ENCODE data around the gene LHFPL3. TPM values are rescaled to one million over a fixed set of nuclear protein-coding genes. Genes with fewer than 3 reads are reported as not detected.

Gene LHFPL3
- total RNA-seq, 1 experiment from 2014 or later: not detected

GRCh38 chr7:104482362-104483037, 154.1 kb downstream of the LHFPL3 start:
- H3K36me3 Mint-ChIP-seq (ENCODE audit: insufficient read depth in 1 of 3, low read depth in 3 of 3): peaks cover 0 to 9% (median 0%) of the 10 kb centered on the region in 3 experiments; a peak in 2 of 7 replicates
- peaks cover 2% of the 10 kb centered on the region for H3K27me3 Mint-ChIP-seq (ENCODE audit: low read depth)
- no peaks in the 10 kb centered on the region for H3K4me1 ChIP-seq (ENCODE audit: insufficient read depth, low read length)
- WGBS (ENCODE audit: extremely low coverage, insufficient read length, low lambda C conversion rate): no CpG with 5 or more reads among the region's 6 CpGs
- no peaks in the 10 kb centered on the region for H3K79me2 ChIP-seq (ENCODE audit: insufficient read depth, low read length)
- H4K20me1 ChIP-seq (ENCODE audit: control insufficient read depth, insufficient read depth, insufficient read length): no peaks in the 10 kb centered on the region
- H3T11ph ChIP-seq (ENCODE audit: low read length): no peak overlapping the region
- no peaks in the 10 kb centered on the region for H3K27me3 ChIP-seq (ENCODE audit: insufficient read depth, low read length)
- no peak overlapping the region for H3K56ac ChIP-seq (ENCODE audit: insufficient read length, low read depth, low read length)
- TF ChIP-seq, protein P1, sequence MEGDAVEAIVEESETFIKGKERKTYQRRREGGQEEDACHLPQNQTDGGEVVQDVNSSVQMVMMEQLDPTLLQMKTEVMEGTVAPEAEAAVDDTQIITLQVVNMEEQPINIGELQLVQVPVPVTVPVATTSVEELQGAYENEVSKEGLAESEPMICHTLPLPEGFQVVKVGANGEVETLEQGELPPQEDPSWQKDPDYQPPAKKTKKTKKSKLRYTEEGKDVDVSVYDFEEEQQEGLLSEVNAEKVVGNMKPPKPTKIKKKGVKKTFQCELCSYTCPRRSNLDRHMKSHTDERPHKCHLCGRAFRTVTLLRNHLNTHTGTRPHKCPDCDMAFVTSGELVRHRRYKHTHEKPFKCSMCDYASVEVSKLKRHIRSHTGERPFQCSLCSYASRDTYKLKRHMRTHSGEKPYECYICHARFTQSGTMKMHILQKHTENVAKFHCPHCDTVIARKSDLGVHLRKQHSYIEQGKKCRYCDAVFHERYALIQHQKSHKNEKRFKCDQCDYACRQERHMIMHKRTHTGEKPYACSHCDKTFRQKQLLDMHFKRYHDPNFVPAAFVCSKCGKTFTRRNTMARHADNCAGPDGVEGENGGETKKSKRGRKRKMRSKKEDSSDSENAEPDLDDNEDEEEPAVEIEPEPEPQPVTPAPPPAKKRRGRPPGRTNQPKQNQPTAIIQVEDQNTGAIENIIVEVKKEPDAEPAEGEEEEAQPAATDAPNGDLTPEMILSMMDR (conservative IDR thresholded peaks at IDR 0.05): no peak
- no peak overlapping the region for H4K91ac ChIP-seq (ENCODE audit: insufficient read length, low read depth, low read length)
- H3K4ac ChIP-seq (ENCODE audit: low read depth, low read length): no peak overlapping the region
- no peak for DNase-seq
- H3K4me2 ChIP-seq (ENCODE audit: insufficient read depth, insufficient read length, low read length): no peak overlapping the region
- H2BK5ac ChIP-seq (ENCODE audit: insufficient read length, low read length): no peak overlapping the region
- no peak overlapping the region for H2AK5ac ChIP-seq (ENCODE audit: insufficient read length, low read length)
- H4K8ac ChIP-seq (replicated peaks; ENCODE audit: insufficient read length, low read depth, low read length): no peak overlapping the region
- no peak overlapping the region for H2BK20ac ChIP-seq (ENCODE audit: low read depth, low read length, poor library complexity, severe bottlenecking)
- no peak overlapping the region for H2BK15ac ChIP-seq (ENCODE audit: low read depth, low read length)
- no peaks in the 10 kb centered on the region for H3K79me1 ChIP-seq (ENCODE audit: insufficient read depth, low read depth, low read length, poor library complexity, severe bottlenecking)
- no peak overlapping the region for H3K18ac ChIP-seq (ENCODE audit: insufficient read length, low read depth, low read length)
- no peaks in the 10 kb centered on the region for H3K23me2 ChIP-seq (ENCODE audit: insufficient read length, low read depth, low read length, poor library complexity, severe bottlenecking)
- no peak overlapping the region for H4K5ac ChIP-seq (ENCODE audit: insufficient read length, low read depth, low read length)
- H3K14ac ChIP-seq (ENCODE audit: insufficient read depth, low read length): no peak overlapping the region
- H3K9me3 ChIP-seq (ENCODE audit: control insufficient read depth, low read depth, low read length): no peaks in the 10 kb centered on the region
- H3K9me3 Mint-ChIP-seq: peaks cover 0 to 3% of the 10 kb centered on the region in 2 experiments; a peak in 1 of 5 replicates
- no peak overlapping the region for H3K4me3 Mint-ChIP-seq
- H2BK12ac ChIP-seq (ENCODE audit: insufficient read length, low read depth, low read length): no peak overlapping the region
- H2AFZ ChIP-seq (ENCODE audit: low read length): no peak overlapping the region
- H2BK120ac ChIP-seq (ENCODE audit: low read depth, low read length, poor library complexity, severe bottlenecking): no peak overlapping the region
- no peak overlapping the region for H3K9ac ChIP-seq (ENCODE audit: extremely low read depth, insufficient read length, low read length)
- H3K23ac ChIP-seq (ENCODE audit: insufficient read length, low read depth, low read length): no peak overlapping the region
- H3K27ac Mint-ChIP-seq: peak overlapping the region in 1 of 3 experiments; percentile 78; a peak in 1 of 7 replicates
- no peaks in the 10 kb centered on the region for H3K4me1 Mint-ChIP-seq
- H3K27ac ChIP-seq (ENCODE audit: insufficient read length, low read depth, low read length): no peak overlapping the region
